Upper lobe of left lung (tissue), 4 donors: ENCODE measurements around the gene S1PR4.

ENCODE experiments used
- CTCF ChIP-seq, 6 experiments: fragments of 450-650 bp in 4 of 6; fragments of 200-600 bp in 2 of 6; sonication (generic) in 2 of 6; IDR thresholded peaks; one replicate each; pipeline ENCODE4 v1.5.1; 2016 to 2019; ENCODE audit warnings: antibody characterized with exemption in 6 of 6
- EP300 ChIP-seq, 4 donors: sonication (generic); formaldehyde crosslinking; IDR thresholded peaks; one replicate each; pipeline ENCODE4 v1.5.1; 2017; ENCODE audit warnings: antibody characterized with exemption in 4 of 4, control low read depth in 2 of 4
- POLR2A ChIP-seq, 4 donors: fragments of 450-650 bp; IDR thresholded peaks; one replicate each; pipeline ENCODE4 v1.5.1; 2016 to 2017; ENCODE audit warnings: antibody characterized with exemption in 4 of 4, mild to moderate bottlenecking in 2 of 4
- POLR2AphosphoS5 ChIP-seq, 2 donors: sonication (generic); formaldehyde crosslinking; IDR thresholded peaks; one replicate each; pipeline ENCODE4 v1.5.1; 2017; ENCODE audit warnings: antibody characterized with exemption in 2 of 2

DNA sequence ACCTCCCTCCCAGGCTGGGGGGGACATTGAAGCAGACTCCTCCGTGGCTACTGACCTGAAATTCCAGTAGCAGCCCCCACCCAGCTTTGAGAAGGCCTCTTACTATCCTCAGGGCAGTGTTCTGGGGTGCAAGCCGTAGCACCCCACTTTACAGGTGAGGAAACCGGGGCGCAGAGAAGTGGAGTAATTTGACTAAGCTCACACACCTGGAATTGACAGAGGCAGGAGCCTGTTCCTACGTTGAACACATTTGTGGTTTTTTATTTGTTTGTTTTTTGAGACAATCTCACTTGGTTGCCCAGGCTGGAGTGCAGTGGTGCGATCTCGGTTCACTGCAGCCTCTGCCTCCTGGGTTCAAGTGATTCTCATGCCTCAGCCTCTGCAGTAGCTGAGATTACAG lies 14.6 kb upstream of the S1PR4 start:
- TF ChIP-seq CTCF (IDR thresholded peaks at IDR 0.05) (no peak), POLR2AphosphoS5 (IDR thresholded peaks at IDR 0.05) (no peak), POLR2A (IDR thresholded peaks at IDR 0.05) (no peak), EP300 (IDR thresholded peaks at IDR 0.05) (no peak)
